PC-3 (cell line): ENCODE measurements around the gene CDC16. TPM values are rescaled to one million over a fixed set of nuclear protein-coding genes. Genes with fewer than 3 reads are reported as not detected.

Experiments used
- ATAC-seq: fragments of 200-7000 bp; cut with Tn5 transposase; 2 replicates; pipeline ENCODE4 v1.9.1; 2020; ENCODE audit warnings: mild to moderate bottlenecking, moderate library complexity
- BruUV-seq: library from RNA; stranded (reverse); fragments of 400-500 nt; replicated peaks from 2 replicates; lab custom pipeline; 2021; lab: Mats Ljungman, UMichigan
- CTCF ChIA-PET: fragments of 300-600 bp; sonication (Branson Sonifier 250); formaldehyde crosslinking; loops from one replicate; lab custom pipeline; 2022; ENCODE audit warnings: antibody characterized with exemption; lab: Charles Lee
- POLR2A ChIA-PET: fragments of 300-600 bp; sonication (Branson Sonifier 250); formaldehyde crosslinking; loops from one replicate; lab custom pipeline; 2022; ENCODE audit warnings: antibody characterized with exemption; ENCODE audit not compliant: unreplicated experiment; lab: Charles Lee
- DNase-seq: peaks from one replicate; pipeline ENCODE4 v3.0.0-alpha.2; 2015
- H2AFZ ChIP-seq: fragments of 300-600 bp; sonication (generic); 2 replicates; pipeline ENCODE4 v1.6.0; 2016; ENCODE audit warnings: antibody characterized with exemption, low read length
- H3F3A ChIP-seq: fragments of 300-600 bp; sonication (generic); one replicate; pipeline ENCODE4 v1.6.0; 2017; ENCODE audit warnings: antibody characterized with exemption, low read length, control low read depth, mild to moderate bottlenecking; ENCODE audit not compliant: unreplicated experiment
- H3K27ac ChIP-seq: fragments of 300-600 bp; sonication (generic); 2 replicates; pipeline ENCODE4 v1.5.1; 2016; ENCODE audit warnings: mild to moderate bottlenecking, low read length
- H3K27me3 ChIP-seq: fragments of 300-600 bp; sonication (generic); 2 replicates; pipeline ENCODE4 v1.6.1; 2016; ENCODE audit warnings: low read length, mixed read lengths
- H3K36me3 ChIP-seq: fragments of 300-600 bp; sonication (generic); 2 replicates; pipeline ENCODE4 v1.6.1; 2016; ENCODE audit warnings: low read depth, mixed run types, low read length, mixed read lengths
- H3K4me1 ChIP-seq: fragments of 300-600 bp; sonication (generic); 2 replicates; pipeline ENCODE4 v1.5.1; 2016; ENCODE audit warnings: low read length; ENCODE audit not compliant: insufficient read depth
- H3K4me2 ChIP-seq: fragments of 300-600 bp; sonication (generic); 2 replicates; pipeline ENCODE4 v1.6.0; 2016; ENCODE audit warnings: low read length
- H3K4me3 ChIP-seq: fragments of 300-600 bp; sonication (generic); 2 replicates; pipeline ENCODE4 v1.5.1; 2016; ENCODE audit warnings: mild to moderate bottlenecking, low read length, mixed read lengths
- H3K79me2 ChIP-seq: fragments of 300-600 bp; sonication (generic); 2 replicates; pipeline ENCODE4 v1.6.1; 2017; ENCODE audit warnings: low read length, mixed read lengths
- H3K9ac ChIP-seq: fragments of 300-600 bp; sonication (generic); 2 replicates; pipeline ENCODE4 v1.6.0; 2016; ENCODE audit warnings: mild to moderate bottlenecking, low read length
- H3K9me2 ChIP-seq: fragments of 300-600 bp; sonication (generic); replicated peaks from 2 replicates; pipeline ENCODE4 v1.6.1; 2016; ENCODE audit warnings: mixed run types, low read length, mixed read lengths
- H3K9me3 ChIP-seq: fragments of 300-600 bp; sonication (generic); 2 replicates; pipeline ENCODE4 v1.6.1; 2016; ENCODE audit warnings: low read length, mixed read lengths
- H4K20me1 ChIP-seq: fragments of 300-600 bp; sonication (generic); 2 replicates; pipeline ENCODE4 v1.6.1; 2016; ENCODE audit warnings: low read length, mixed read lengths
- CTCF ChIP-seq: fragments of 300-600 bp; sonication (generic); conservative IDR thresholded peaks from 2 replicates; pipeline ENCODE4 v1.5.1; 2017; ENCODE audit warnings: antibody characterized with exemption, low read depth, mild to moderate bottlenecking, low read length
- EZH2 ChIP-seq: fragments of 300-600 bp; sonication (generic); IDR thresholded peaks from one replicate; pipeline ENCODE4 v1.6.1; 2017; ENCODE audit warnings: antibody characterized with exemption, mild to moderate bottlenecking, low read length; ENCODE audit not compliant: unreplicated experiment
- EZH2phosphoT487 ChIP-seq: fragments of 300-600 bp; sonication (generic); IDR thresholded peaks from 2 replicates; pipeline ENCODE4 v1.6.1; 2018; ENCODE audit warnings: mild to moderate bottlenecking, antibody characterized with exemption, low read length, borderline replicate concordance
- intact Hi-C: fragments of 100-400 bp; cut with micrococcal nuclease; formaldehyde crosslinking; loops from 2 replicates; pipeline ENCODE4 v1.9.0; 2023
- total RNA-seq: library from RNA; depleted of rRNA; stranded (reverse); fragments of >200 nt; gene quantifications from 2 replicates; pipeline ENCODE4 v1.2.3, GENCODE V29; 2014

The CDC16 gene
- total RNA-seq, 1 experiment from 2014 or later, result 16.0 TPM

- Histone ChIP-seq H3K9me2 (no peaks in the 10 kb centered on the region), H3K4me3 (peak within 1 kb of the TSS; percentile 86), H3K36me3 (peaks cover 6% of the 10 kb centered on the region; the same call in 1 of the 2 replicates), H3F3A (peaks cover 4% of the 10 kb centered on the region), H3K4me1 (peaks cover 13% of the 10 kb centered on the region), H3K27me3 (no peaks in the 10 kb centered on the region), H3K79me2 (peaks cover 25% of the 10 kb centered on the region), H4K20me1 (no peaks in the 10 kb centered on the region), H3K4me2 (peak within 1 kb of the TSS; percentile 96), H3K27ac (peak within 1 kb of the TSS; percentile 94), H3K9ac (peak within 1 kb of the TSS; percentile 99), H2AFZ (peak within 1 kb of the TSS; percentile 90), H3K9me3 (no peaks in the 10 kb centered on the region)
- ChIA-PET POLR2A (no interaction called here), CTCF (interaction anchor here (0.6 kb wide), 1 partner anchor 68 kb away, joined by 5 read pairs; no protein-coding TSS in a partner anchor)
- peak; percentile 71 for DNase-seq
- intact Hi-C loops, result loop anchor here (2.0 kb wide), 1 partner anchor 33 kb away; the partner anchor contains the start of gene CHAMP1
- ATAC-seq, result peak; percentile 77
- no peak for TF ChIP-seq EZH2phosphoT487
- TF ChIP-seq CTCF, result no peak
- TF ChIP-seq EZH2, result no peak
- BruUV-seq, result no TSS peak
Observed at GRCh38 chr13:114281351-114282040, 46.8 kb downstream of the CDC16 start, which contains the start of gene UPF3A. TSS of gene UPF3A (plus strand) at chr13:114281601. CDS start at chr13:114281640, 39 bp downstream.

- peaks cover 25% of the 10 kb centered on the region for H3K79me2 ChIP-seq
- CTCF ChIA-PET, result interaction anchor here (0.6 kb wide), 1 partner anchor 68 kb away, joined by 5 read pairs; no protein-coding TSS in a partner anchor
- H3K27ac ChIP-seq, result peak overlapping the region; percentile 40
- DNase-seq (peak; percentile 54), ATAC-seq (peak; percentile 61)
- H3K9ac ChIP-seq, result peak overlapping the region; percentile 99
- H3K9me2 ChIP-seq, result no peaks in the 10 kb centered on the region
- H3K36me3 ChIP-seq, result peaks cover 11% of the 10 kb centered on the region; the same call in 1 of the 2 replicates
- peaks cover 4% of the 10 kb centered on the region for H3F3A ChIP-seq
- no TSS peak for BruUV-seq
- intact Hi-C loops, result loop anchor here (2.0 kb wide), 1 partner anchor 33 kb away; the partner anchor contains the start of gene CHAMP1
- H3K4me2 ChIP-seq, result peak overlapping the region; percentile 90
- TF ChIP-seq CTCF, result no peak
- TF ChIP-seq EZH2phosphoT487, result no peak
- no peak for TF ChIP-seq EZH2
- peaks cover 13% of the 10 kb centered on the region for H3K4me1 ChIP-seq
- no peaks in the 10 kb centered on the region for H3K9me3 ChIP-seq
- no peaks in the 10 kb centered on the region for H3K27me3 ChIP-seq
- H4K20me1 ChIP-seq, result no peaks in the 10 kb centered on the region
- POLR2A ChIA-PET, result no interaction called here
- H2AFZ ChIP-seq, result peak overlapping the region; percentile 81
- peak overlapping the region; percentile 86 for H3K4me3 ChIP-seq
Observed at GRCh38 chr13:114282041-114282670, 47.5 kb downstream of the CDC16 start.
